ENCODE results near the gene FAM24B.

Gene FAM24B

GRCh38 chr10:122827302-122827701 is 52.1 kb downstream of the FAM24B start:
- in situ Hi-C loops (cut with MboI; ENCODE audit: low pct_unique_long_range_greater_than_20kb, low sequenced_read_pairs, unreplicated experiment): no loop called here
- no peak for DNase-seq (ENCODE audit: low spot score)
- no peak for TF ChIP-seq CTCF (IDR thresholded peaks at IDR 0.05; ENCODE audit: extremely low read depth, insufficient read depth, missing control alignments)

- DNase-seq (ENCODE audit: low spot score): no peak
- in situ Hi-C loops (cut with MboI; ENCODE audit: low pct_unique_long_range_greater_than_20kb, low sequenced_read_pairs, unreplicated experiment): no loop called here
- TF ChIP-seq CTCF (IDR thresholded peaks at IDR 0.05; ENCODE audit: extremely low read depth, insufficient read depth, missing control alignments): no peak
Measured at GRCh38 chr10:122822973-122823690, 56.2 kb downstream of the FAM24B start.

- DNase-seq (ENCODE audit: low spot score): no peak
- in situ Hi-C loops (cut with MboI; ENCODE audit: low pct_unique_long_range_greater_than_20kb, low sequenced_read_pairs, unreplicated experiment): no loop called here
- no peak for TF ChIP-seq CTCF (IDR thresholded peaks at IDR 0.05; ENCODE audit: extremely low read depth, insufficient read depth, missing control alignments)
Measured at GRCh38 chr10:122821808-122822207, 57.6 kb downstream of the FAM24B start.

GRCh38 chr10:122815458-122815857 is 63.9 kb downstream of the FAM24B start:
- DNase-seq (ENCODE audit: low spot score): no peak
- TF ChIP-seq CTCF (IDR thresholded peaks at IDR 0.05; ENCODE audit: extremely low read depth, insufficient read depth, missing control alignments): no peak
- in situ Hi-C loops (cut with MboI; ENCODE audit: low pct_unique_long_range_greater_than_20kb, low sequenced_read_pairs, unreplicated experiment): no loop called here

GRCh38 chr10:122814493-122814892 is 64.9 kb downstream of the FAM24B start:
- DNase-seq (ENCODE audit: low spot score): no peak
- in situ Hi-C loops (cut with MboI; ENCODE audit: low pct_unique_long_range_greater_than_20kb, low sequenced_read_pairs, unreplicated experiment): no loop called here
- TF ChIP-seq CTCF (IDR thresholded peaks at IDR 0.05; ENCODE audit: extremely low read depth, insufficient read depth, missing control alignments): no peak

GRCh38 chr10:122812751-122813150 is 66.6 kb downstream of the FAM24B start:
- in situ Hi-C loops (cut with MboI; ENCODE audit: low pct_unique_long_range_greater_than_20kb, low sequenced_read_pairs, unreplicated experiment): no loop called here
- no peak for TF ChIP-seq CTCF (IDR thresholded peaks at IDR 0.05; ENCODE audit: extremely low read depth, insufficient read depth, missing control alignments)
- DNase-seq (ENCODE audit: low spot score): no peak
